GM23338 (cell line): ENCODE data around the gene CAMTA1. TPM values are rescaled to one million over a fixed set of nuclear protein-coding genes. Genes with fewer than 3 reads are reported as not detected.
A peak's percentile ranks its signal among the peaks of the same experiment; 100 is the strongest.

Experiments used
- ATAC-seq: fragments of 200-7000 bp; cut with Tn5 transposase; 3 replicates; pipeline ENCODE4 v1.9.1; 2020
- DNase-seq: peaks from one replicate; pipeline ENCODE4 v3.0.0-alpha.2; 2015; ENCODE audit warnings: low spot score
- H2AFZ ChIP-seq: fragments of 200-600 bp; sonication (generic); 2 replicates; pipeline ENCODE4 v1.8.0; 2016; ENCODE audit warnings: antibody characterized with exemption, mild to moderate bottlenecking, moderate library complexity
- H3F3A ChIP-seq: fragments of 200-600 bp; sonication (generic); replicated peaks from 2 replicates; pipeline ENCODE4 v1.8.0; 2017; ENCODE audit warnings: antibody characterized with exemption, mixed run types, low read depth
- H3K27ac ChIP-seq: fragments of 200-600 bp; sonication (generic); 2 replicates; pipeline ENCODE4 v1.6.1; 2016; ENCODE audit warnings: low read depth
- H3K27me3 ChIP-seq: fragments of 200-600 bp; sonication (generic); 2 replicates; pipeline ENCODE4 v1.8.0; 2016; ENCODE audit warnings: mild to moderate bottlenecking, mixed run types, moderate library complexity; ENCODE audit not compliant: insufficient read depth
- H3K36me3 ChIP-seq: fragments of 200-600 bp; sonication (generic); 2 replicates; pipeline ENCODE4 v1.8.0; 2016; ENCODE audit warnings: mild to moderate bottlenecking; ENCODE audit not compliant: insufficient read depth
- H3K4me1 ChIP-seq: fragments of 200-600 bp; sonication (generic); 2 replicates; pipeline ENCODE4 v1.8.0; 2016; ENCODE audit warnings: mild to moderate bottlenecking, moderate library complexity; ENCODE audit not compliant: insufficient read depth
- H3K4me2 ChIP-seq: fragments of 200-600 bp; sonication (generic); 2 replicates; pipeline ENCODE4 v1.7.1; 2017; ENCODE audit warnings: mixed run types
- H3K4me3 ChIP-seq: fragments of 200-600 bp; sonication (generic); 2 replicates; pipeline ENCODE4 v1.6.1; 2016; ENCODE audit warnings: mixed run types
- H3K79me2 ChIP-seq: fragments of 200-600 bp; sonication (generic); replicated peaks from 2 replicates; pipeline ENCODE4 v1.8.0; 2017; ENCODE audit warnings: mild to moderate bottlenecking; ENCODE audit not compliant: insufficient read depth
- H3K9me2 ChIP-seq: fragments of 200-600 bp; sonication (generic); 2 replicates; pipeline ENCODE4 v1.8.0; 2017; ENCODE audit not compliant: insufficient read depth
- H4K20me1 ChIP-seq: fragments of 200-600 bp; sonication (generic); replicated peaks from 2 replicates; pipeline ENCODE4 v1.8.0; 2017; ENCODE audit warnings: mild to moderate bottlenecking; ENCODE audit not compliant: insufficient read depth
- H3K27ac Mint-ChIP-seq: 2 replicates; pipeline ENCODE4 v1.8.0; 2020; ENCODE audit warnings: inconsistent platforms, mild to moderate bottlenecking, moderate library complexity, mixed read lengths
- H3K27me3 Mint-ChIP-seq: 3 replicates; pipeline ENCODE4 v1.8.0; 2022; ENCODE audit warnings: low read depth, mild to moderate bottlenecking, moderate library complexity, mixed read lengths, inconsistent platforms; ENCODE audit not compliant: insufficient read depth, poor library complexity
- H3K36me3 Mint-ChIP-seq: 3 replicates; pipeline ENCODE4 v1.8.0; 2021; ENCODE audit warnings: low read depth, mild to moderate bottlenecking, inconsistent platforms, moderate library complexity, mixed read lengths
- H3K4me1 Mint-ChIP-seq: 3 replicates; pipeline ENCODE4 v1.8.0; 2020; ENCODE audit warnings: mild to moderate bottlenecking, inconsistent platforms, mixed read lengths
- H3K4me3 Mint-ChIP-seq: 3 replicates; pipeline ENCODE4 v1.8.0; 2021; ENCODE audit warnings: moderate library complexity, mild to moderate bottlenecking, inconsistent platforms, mixed read lengths
- H3K9me3 Mint-ChIP-seq: 3 replicates; pipeline ENCODE4 v1.8.0; 2020; ENCODE audit warnings: moderate library complexity, mild to moderate bottlenecking, inconsistent platforms, mixed read lengths
- CREB1 ChIP-seq: fragments of 250-450 bp; sonication (Bioruptor Pico); IDR thresholded peaks from 2 replicates; pipeline ENCODE4 v1.5.0; 2020; ENCODE audit warnings: low read depth, mild to moderate bottlenecking, moderate library complexity
- CTCF ChIP-seq, 2 experiments: fragments of 200-600 bp in 1 of 2; sonication (generic) in 1 of 2; conservative IDR thresholded peaks; 2 replicates each; pipeline versions ENCODE4 v1.5.1 to v1.6.1; 2016 to 2017; ENCODE audit warnings: antibody characterized with exemption in 2 of 2, low read depth in 2 of 2, mild to moderate bottlenecking in 2 of 2, moderate library complexity in 1 of 2
- ETS1 ChIP-seq: IDR thresholded peaks from 2 replicates; pipeline ENCODE4 v1.6.1; 2016; ENCODE audit warnings: antibody characterized with exemption
- EZH2 ChIP-seq: fragments of 200-600 bp; sonication (generic); IDR thresholded peaks from one replicate; pipeline ENCODE4 v1.8.0; 2017; ENCODE audit warnings: antibody characterized with exemption, mild to moderate bottlenecking, low read depth; ENCODE audit not compliant: unreplicated experiment
- EZH2phosphoT487 ChIP-seq: fragments of 200-600 bp; sonication (generic); IDR thresholded peaks from one replicate; pipeline ENCODE4 v1.8.1; 2018; ENCODE audit warnings: antibody characterized with exemption; ENCODE audit not compliant: unreplicated experiment
- JUNB ChIP-seq: IDR thresholded peaks from one replicate; pipeline ENCODE4 v1.6.1; 2016; ENCODE audit warnings: antibody characterized with exemption; ENCODE audit not compliant: unreplicated experiment
- NANOG ChIP-seq: IDR thresholded peaks from 2 replicates; pipeline ENCODE4 v1.6.1; 2016; ENCODE audit warnings: antibody characterized with exemption, borderline replicate concordance
- POLR2AphosphoS5 ChIP-seq: IDR thresholded peaks from 2 replicates; pipeline ENCODE4 v1.6.1; 2016; ENCODE audit warnings: antibody characterized with exemption, low read depth
- REST ChIP-seq: IDR thresholded peaks from one replicate; pipeline ENCODE4 v1.6.1; 2018; ENCODE audit warnings: antibody characterized with exemption; ENCODE audit not compliant: unreplicated experiment
- STAT1 ChIP-seq: IDR thresholded peaks from one replicate; pipeline ENCODE4 v1.6.1; 2016; ENCODE audit warnings: antibody characterized with exemption; ENCODE audit not compliant: unreplicated experiment
- ZNF114 ChIP-seq: fragments of 250-450 bp; sonication (Bioruptor Pico); IDR thresholded peaks from 2 replicates; pipeline ENCODE4 v1.5.0; 2020; ENCODE audit warnings: mild to moderate bottlenecking, moderate library complexity
- ZNF331 ChIP-seq: fragments of 250-450 bp; sonication (Bioruptor Pico); IDR thresholded peaks from 2 replicates; pipeline ENCODE4 v1.5.0; 2020; ENCODE audit warnings: low read depth, mild to moderate bottlenecking, moderate library complexity
- ZNF462 ChIP-seq: fragments of 250-450 bp; sonication (Bioruptor Pico); IDR thresholded peaks from 2 replicates; pipeline ENCODE4 v1.5.0; 2020; ENCODE audit warnings: mild to moderate bottlenecking, moderate library complexity
- polyA plus RNA-seq: library from polyadenylated mRNA; unstranded; fragments of >200 nt; fragmentation: Nextera tagmentation; extraction: Ambion mirVana; gene quantifications from 2 replicates; pipeline ENCODE4 v1.2.1, GENCODE V29; 2016
- total RNA-seq: library from RNA; depleted of rRNA; stranded (reverse); fragments of >200 nt; shearing (Covaris generic); gene quantifications from 2 replicates; pipeline ENCODE4 v1.2.3, GENCODE V29; 2014

Gene CAMTA1
- total and polyA plus RNA-seq, 2 experiments from 2014 or later = 115 to 519 TPM

GRCh38 chr1:7107109-7107830 lies 322.0 kb downstream of the CAMTA1 start:
- H3K27ac ChIP-seq = no peak overlapping the region
- H4K20me1 ChIP-seq = no peaks in the 10 kb centered on the region
- peaks cover 11% of the 10 kb centered on the region for H3K27me3 Mint-ChIP-seq
- H3K9me2 ChIP-seq = no peaks in the 10 kb centered on the region; the same call in 1 of the 2 replicates
- peaks cover 11% of the 10 kb centered on the region for H3F3A ChIP-seq
- H3K79me2 ChIP-seq = no peaks in the 10 kb centered on the region
- H2AFZ ChIP-seq = no peak overlapping the region
- H3K9me3 Mint-ChIP-seq = no peaks in the 10 kb centered on the region; the same call in none of the 3 replicates
- DNase-seq (no peak), ATAC-seq (peak; percentile 31; the same call in 1 of the 3 replicates)
- peak overlapping the region; percentile 4; the same call in 1 of the 2 replicates for H3K27ac Mint-ChIP-seq
- H3K4me2 ChIP-seq = no peak overlapping the region
- peaks cover 3% of the 10 kb centered on the region; the same call in 1 of the 3 replicates for H3K4me1 Mint-ChIP-seq
- TF ChIP-seq EZH2phosphoT487 (no peak), ETS1 (no peak), STAT1 (no peak), POLR2AphosphoS5 (no peak), ZNF462 (no peak), NANOG (no peak), CREB1 (CRISPR knock-in tag) (no peak), CTCF (conservative IDR thresholded peaks at IDR 0.05; ENCODE audit: low read depth in 2 of 2) (no peak), REST (no peak), ZNF331 (CRISPR knock-in tag) (no peak), EZH2 (no peak), ZNF114 (CRISPR knock-in tag) (no peak), JUNB (no peak)
- H3K27me3 ChIP-seq = no peaks in the 10 kb centered on the region
- H3K4me3 ChIP-seq = no peak overlapping the region
- H3K36me3 Mint-ChIP-seq = no peaks in the 10 kb centered on the region; the same call in 2 of the 3 replicates
- no peaks in the 10 kb centered on the region for H3K4me1 ChIP-seq
- no peaks in the 10 kb centered on the region for H3K36me3 ChIP-seq
- H3K4me3 Mint-ChIP-seq = no peak overlapping the region
